ENCODE results near the gene EML4.

EML4 gene

DNA sequence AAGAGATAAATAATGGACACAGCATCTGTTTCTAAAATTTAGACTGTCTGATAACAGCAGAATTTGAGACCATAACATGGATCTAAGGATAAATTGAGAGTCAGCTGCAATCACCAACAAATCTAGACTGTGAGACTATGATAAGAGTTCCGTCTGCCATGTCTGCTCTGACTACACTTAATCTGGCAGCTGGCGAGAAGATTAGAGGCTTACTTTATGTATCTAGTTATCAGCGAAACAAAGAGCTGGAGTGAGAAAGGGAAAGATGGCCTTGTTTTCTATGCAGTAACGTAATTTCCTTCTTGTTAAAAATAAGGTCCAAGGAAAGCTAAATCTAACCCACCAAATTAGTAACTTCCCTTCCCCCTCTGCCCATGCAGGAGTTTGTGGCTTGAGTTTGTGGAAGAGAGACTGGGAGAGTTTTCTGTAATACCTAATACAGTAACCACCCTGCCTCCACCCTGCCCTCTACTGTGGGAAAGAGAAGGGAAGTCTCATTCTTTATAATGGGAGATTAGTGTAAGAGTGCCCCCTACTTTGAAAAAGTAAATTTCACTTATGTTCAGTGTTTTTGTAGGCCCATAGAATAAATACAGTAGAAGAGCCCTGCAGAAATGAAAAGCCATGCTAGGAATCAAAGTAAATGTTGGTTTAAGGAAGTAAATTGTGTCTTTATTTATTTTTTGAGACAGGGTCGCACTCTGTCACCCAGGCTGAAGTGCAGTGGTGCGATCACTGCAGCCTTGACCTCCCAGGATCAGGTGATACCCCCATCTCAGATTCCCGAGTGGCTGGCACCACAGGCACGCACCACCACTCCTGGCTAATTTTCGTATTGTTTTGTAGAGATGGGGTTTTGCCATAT lies 27.5 kb downstream of the EML4 start:
- H3K27ac ChIP-seq = no peak overlapping the region
- no peak overlapping the region for H3K4me3 ChIP-seq
- intact Hi-C loops (cut with DNase I; ENCODE audit: low total_unique reads) = loop anchor here (5.0 kb wide), 1 partner anchor 99 kb away; no protein-coding TSS in a partner anchor
- H3K9me3 ChIP-seq = no peaks in the 10 kb centered on the region
- peaks cover 0 to 44% (median 15%) of the 10 kb centered on the region in 4 donors for H3K4me1 ChIP-seq
- H3K36me3 ChIP-seq = no peaks in the 10 kb centered on the region
- DNase-seq = peak in 1 of 2 donors; percentile 28
- TF ChIP-seq, protein P1, sequence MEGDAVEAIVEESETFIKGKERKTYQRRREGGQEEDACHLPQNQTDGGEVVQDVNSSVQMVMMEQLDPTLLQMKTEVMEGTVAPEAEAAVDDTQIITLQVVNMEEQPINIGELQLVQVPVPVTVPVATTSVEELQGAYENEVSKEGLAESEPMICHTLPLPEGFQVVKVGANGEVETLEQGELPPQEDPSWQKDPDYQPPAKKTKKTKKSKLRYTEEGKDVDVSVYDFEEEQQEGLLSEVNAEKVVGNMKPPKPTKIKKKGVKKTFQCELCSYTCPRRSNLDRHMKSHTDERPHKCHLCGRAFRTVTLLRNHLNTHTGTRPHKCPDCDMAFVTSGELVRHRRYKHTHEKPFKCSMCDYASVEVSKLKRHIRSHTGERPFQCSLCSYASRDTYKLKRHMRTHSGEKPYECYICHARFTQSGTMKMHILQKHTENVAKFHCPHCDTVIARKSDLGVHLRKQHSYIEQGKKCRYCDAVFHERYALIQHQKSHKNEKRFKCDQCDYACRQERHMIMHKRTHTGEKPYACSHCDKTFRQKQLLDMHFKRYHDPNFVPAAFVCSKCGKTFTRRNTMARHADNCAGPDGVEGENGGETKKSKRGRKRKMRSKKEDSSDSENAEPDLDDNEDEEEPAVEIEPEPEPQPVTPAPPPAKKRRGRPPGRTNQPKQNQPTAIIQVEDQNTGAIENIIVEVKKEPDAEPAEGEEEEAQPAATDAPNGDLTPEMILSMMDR (IDR thresholded peaks at IDR 0.05) = peak; percentile 50 to 54
- no peaks in the 10 kb centered on the region for H3K27me3 ChIP-seq

DNA sequence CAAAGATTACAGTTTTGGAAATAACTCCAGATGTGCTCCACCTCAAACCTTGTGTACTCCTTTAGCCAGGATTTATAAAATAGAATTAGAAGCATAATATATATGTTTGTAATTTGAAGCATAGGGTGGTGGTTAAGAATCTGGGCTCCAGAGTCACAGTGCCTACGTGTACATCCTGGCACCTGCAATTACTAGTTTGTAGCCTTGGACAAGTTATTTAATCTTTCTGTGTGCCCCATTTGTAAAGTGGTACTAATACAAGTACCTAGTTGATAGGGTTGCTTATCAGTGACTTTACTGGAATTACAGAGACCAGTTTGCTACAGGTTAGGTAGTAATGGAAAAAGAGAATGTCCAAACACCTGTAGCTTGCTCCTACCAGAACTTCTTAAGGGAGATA lies 28.6 kb downstream of the EML4 start:
- no peaks in the 10 kb centered on the region for H3K36me3 ChIP-seq
- no peak overlapping the region for H3K27ac ChIP-seq
- H3K4me1 ChIP-seq = peaks cover 0 to 33% (median 15%) of the 10 kb centered on the region in 4 donors
- H3K9me3 ChIP-seq = no peaks in the 10 kb centered on the region
- TF ChIP-seq, protein P1 (IDR thresholded peaks at IDR 0.05) = no peak
- H3K27me3 ChIP-seq = no peaks in the 10 kb centered on the region
- intact Hi-C loops (cut with DNase I; ENCODE audit: low total_unique reads) = loop anchor here (5.0 kb wide), 1 partner anchor 100 kb away; no protein-coding TSS in a partner anchor
- DNase-seq = no peak
- no peak overlapping the region for H3K4me3 ChIP-seq

DNA sequence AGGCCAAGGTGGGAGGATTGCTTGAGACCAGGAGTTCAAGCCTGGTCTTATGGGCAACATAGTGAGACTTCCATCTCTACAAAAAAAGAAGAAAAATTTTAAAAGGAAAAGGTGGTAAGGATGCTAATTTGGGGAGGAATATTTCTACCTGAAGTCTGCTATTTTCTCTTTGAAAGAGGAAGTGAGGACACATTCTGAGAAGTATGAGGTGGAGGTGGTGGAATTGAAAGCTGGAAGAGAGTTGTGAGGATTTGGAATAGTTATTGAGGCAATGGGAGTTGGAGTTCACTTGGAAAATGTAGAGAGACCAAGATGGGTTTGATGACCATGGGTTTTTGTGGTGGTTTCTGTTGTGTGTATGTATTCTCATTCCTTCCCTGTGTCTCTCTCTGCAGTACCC lies 29.3 kb downstream of the EML4 start:
- no peak overlapping the region for H3K4me3 ChIP-seq
- intact Hi-C loops (cut with DNase I; ENCODE audit: low total_unique reads) = loop anchor here (5.0 kb wide), 1 partner anchor 101 kb away; no protein-coding TSS in a partner anchor
- no peaks in the 10 kb centered on the region for H3K9me3 ChIP-seq
- H3K4me1 ChIP-seq = peaks cover 0 to 26% (median 10%) of the 10 kb centered on the region in 4 donors
- TF ChIP-seq, protein P1 (IDR thresholded peaks at IDR 0.05) = no peak
- no peaks in the 10 kb centered on the region for H3K36me3 ChIP-seq
- no peak overlapping the region for H3K27ac ChIP-seq
- no peaks in the 10 kb centered on the region for H3K27me3 ChIP-seq
- DNase-seq = no peak

DNA sequence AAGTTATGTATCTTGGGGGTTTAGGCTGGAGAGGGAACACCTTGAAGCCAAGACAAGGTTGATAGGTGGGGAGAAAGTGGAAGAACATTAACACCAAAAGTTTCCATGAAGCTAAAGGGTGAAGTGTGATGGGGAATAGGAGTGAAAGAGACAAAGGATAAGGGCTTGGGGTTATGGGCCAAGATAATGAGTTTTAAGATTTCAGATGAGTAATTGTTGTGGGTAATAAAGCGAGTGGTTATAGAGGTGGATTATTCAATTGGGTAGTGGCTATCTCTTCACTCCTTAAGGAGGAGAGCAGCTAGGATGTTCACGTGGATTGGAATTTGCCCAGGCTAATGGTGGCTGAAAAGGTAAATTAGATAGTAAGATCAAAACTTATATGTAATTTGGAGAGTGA lies 29.8 kb downstream of the EML4 start:
- Histone ChIP-seq H3K4me1 (peaks cover 0 to 23% (median 6%) of the 10 kb centered on the region in 4 donors), H3K27ac (no peak overlapping the region), H3K27me3 (no peaks in the 10 kb centered on the region), H3K4me3 (no peak overlapping the region), H3K9me3 (no peaks in the 10 kb centered on the region), H3K36me3 (no peaks in the 10 kb centered on the region)
- intact Hi-C loops (cut with DNase I; ENCODE audit: low total_unique reads) = loop anchor here (5.0 kb wide), 1 partner anchor 102 kb away; no protein-coding TSS in a partner anchor
- DNase-seq = no peak
- TF ChIP-seq, protein P1 (IDR thresholded peaks at IDR 0.05) = no peak

DNA sequence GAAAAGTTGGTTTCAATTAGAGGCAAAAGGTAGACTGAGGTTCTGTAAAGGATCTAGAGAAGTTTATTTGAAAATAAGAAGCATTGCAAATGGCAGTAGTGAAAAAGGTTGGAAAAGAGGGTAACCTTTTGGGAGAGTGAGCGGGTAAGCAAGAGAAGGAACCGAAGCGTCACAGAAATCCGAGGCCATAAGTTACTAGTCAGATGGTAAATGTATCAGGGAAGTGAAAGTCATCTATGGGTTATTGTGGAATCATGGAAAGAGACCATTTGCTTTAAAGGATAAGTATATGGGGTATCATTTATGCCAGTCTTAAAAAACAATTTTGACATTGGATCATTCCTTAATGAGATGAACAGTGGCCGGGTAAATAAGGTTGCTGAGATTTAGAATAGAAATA lies 30.5 kb downstream of the EML4 start:
- no peak overlapping the region for H3K27ac ChIP-seq
- no peak for DNase-seq
- H3K36me3 ChIP-seq = no peaks in the 10 kb centered on the region
- peaks cover 0 to 23% (median 6%) of the 10 kb centered on the region in 4 donors for H3K4me1 ChIP-seq
- TF ChIP-seq, protein P1 (IDR thresholded peaks at IDR 0.05) = no peak
- intact Hi-C loops (cut with DNase I; ENCODE audit: low total_unique reads) = loop anchor here (5.0 to 10.0 kb wide), 2 partner anchors 102 to 1495 kb away; no protein-coding TSS in a partner anchor
- no peaks in the 10 kb centered on the region for H3K9me3 ChIP-seq
- no peak overlapping the region for H3K4me3 ChIP-seq
- no peaks in the 10 kb centered on the region for H3K27me3 ChIP-seq
